SH-SY5Y (cell line): ENCODE results near the gene ACER3.

Experiments
- GATA2 ChIP-seq: IDR thresholded peaks from 2 replicates; pipeline ENCODE4 v1.6.1; 2011; ENCODE audit warnings: mild to moderate bottlenecking, low read depth, low read length
- GATA3 ChIP-seq: IDR thresholded peaks from 2 replicates; pipeline ENCODE4 v1.6.1; 2011; ENCODE audit warnings: low read depth, mild to moderate bottlenecking, low read length, moderate library complexity

Gene ACER3

DNA sequence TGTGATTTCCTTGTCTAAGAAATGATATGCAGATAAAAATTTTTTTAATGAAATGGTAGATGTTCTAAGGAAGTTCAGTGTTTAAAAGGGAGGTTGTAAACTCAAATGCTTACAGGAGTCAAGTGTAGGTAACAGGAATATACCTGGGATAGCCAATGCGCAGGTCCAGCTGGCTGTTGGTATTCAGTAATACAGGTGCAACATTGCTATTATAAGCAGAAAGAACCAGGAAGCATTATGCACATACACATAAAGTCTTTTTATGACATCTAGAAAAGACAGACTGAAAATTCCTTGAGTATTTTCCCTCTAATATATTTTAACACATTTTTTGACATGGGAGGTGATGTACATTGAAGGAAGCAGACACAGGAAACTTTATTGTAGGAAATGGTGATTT, 129.9 kb downstream of the ACER3 start:
- TF ChIP-seq GATA2 (no peak), GATA3 (no peak)

GRCh38 chr11:76995081-76995576, 134.4 kb downstream of the ACER3 start:
- TF ChIP-seq GATA3 (no peak), GATA2 (no peak)

DNA sequence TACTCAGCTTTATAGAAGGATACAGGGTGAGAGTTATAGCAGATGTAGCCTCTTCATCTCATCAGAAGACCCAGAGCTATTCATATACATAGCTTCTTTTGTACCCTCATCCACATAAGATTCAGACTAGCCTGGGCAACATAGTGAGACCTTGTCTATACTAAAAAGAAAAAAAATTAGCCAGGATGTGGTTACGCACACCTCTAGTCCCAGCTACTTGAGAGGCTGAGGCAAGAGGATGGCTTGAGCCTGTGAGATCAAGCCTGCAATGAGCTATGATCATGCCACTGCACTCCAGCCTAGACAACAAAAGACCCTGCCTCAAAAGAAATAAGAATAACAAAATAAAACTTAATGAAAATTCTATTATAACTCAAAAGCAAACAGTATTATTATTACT, 136.8 kb downstream of the ACER3 start:
- TF ChIP-seq GATA2 (no peak), GATA3 (no peak)

DNA sequence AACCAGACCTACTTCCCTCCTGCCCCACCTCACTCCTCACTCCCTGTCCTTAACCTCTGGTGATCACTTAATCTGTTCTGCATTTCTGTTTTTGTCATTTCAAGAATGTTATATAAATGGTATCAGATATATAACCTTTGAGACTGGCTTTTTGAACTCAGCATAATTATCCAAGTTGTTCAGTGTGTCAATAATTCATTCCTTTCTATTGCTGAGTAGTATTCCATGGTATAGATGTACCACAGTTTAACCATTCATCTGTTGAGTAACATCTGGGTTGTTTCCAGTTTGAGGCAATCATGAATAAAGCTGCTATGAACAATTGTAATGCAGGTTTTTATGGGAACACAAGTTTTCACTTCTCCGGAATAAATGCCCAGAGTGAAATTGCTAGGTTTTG, 138.9 kb downstream of the ACER3 start:
- TF ChIP-seq GATA2 (no peak), GATA3 (no peak)

DNA sequence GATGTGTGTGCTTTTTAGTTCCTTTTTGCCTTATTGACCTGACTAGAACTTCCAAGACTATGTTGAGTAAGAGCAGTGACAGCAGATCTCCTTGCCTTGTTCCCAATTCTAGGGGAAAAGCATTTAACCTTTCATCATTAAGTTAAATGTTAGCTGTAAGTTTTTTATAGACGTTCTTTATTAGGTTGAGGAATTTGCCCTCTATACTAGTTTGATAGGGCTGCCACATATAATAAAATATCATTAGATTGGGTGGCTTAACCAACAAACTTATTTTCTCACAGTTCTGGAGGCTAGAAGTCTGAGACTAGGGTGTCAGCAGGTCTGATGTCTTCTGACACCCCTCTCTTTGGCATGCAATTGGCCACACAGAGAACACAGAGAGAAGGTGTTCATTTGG, 140.9 kb downstream of the ACER3 start:
- TF ChIP-seq GATA2 (no peak), GATA3 (no peak)

- no peak for TF ChIP-seq GATA3
- no peak for TF ChIP-seq GATA2
Observed at GRCh38 chr11:77002776-77003175, 142.1 kb downstream of the ACER3 start.

GRCh38 chr11:77003963-77004362, 143.2 kb downstream of the ACER3 start:
- TF ChIP-seq GATA2 (no peak), GATA3 (no peak)

DNA sequence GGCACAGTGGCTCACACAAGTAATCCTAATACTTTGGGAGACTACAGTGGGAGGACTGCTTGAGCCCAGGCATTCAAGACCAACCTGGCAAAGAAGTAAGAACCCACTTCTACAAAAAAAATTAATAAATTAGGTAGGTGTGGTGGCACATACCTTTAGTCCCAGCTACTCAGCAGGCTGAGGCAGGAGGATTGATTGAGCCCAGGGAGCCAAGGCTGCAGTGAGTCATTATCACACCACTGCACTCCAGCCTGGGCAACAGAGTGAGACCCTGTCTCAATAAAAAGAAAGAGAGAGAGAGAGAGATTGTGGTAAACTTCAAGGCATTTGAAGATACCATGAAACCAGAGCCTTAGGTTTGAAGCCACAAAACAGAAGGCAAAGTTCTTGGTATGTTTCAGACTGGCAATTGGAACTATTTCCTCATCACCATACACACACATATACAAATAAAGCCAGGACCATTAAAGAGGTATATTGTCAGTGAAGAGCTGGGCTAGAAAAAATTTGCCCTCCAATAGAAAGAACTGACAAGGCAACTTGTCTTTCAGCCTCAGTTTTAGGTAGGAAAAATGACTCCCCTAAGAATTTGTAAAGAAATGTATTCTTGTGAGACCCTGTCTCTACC, 148.9 kb downstream of the ACER3 start:
- TF ChIP-seq GATA2 (no peak), GATA3 (no peak)

GRCh38 chr11:77014669-77015068, 154.0 kb downstream of the ACER3 start:
- no peak for TF ChIP-seq GATA3
- TF ChIP-seq GATA2: no peak

GRCh38 chr11:77019976-77020595, 159.4 kb downstream of the ACER3 start:
- no peak for TF ChIP-seq GATA3
- TF ChIP-seq GATA2: no peak

GRCh38 chr11:77020734-77021133, 160.0 kb downstream of the ACER3 start:
- TF ChIP-seq GATA2 (no peak), GATA3 (no peak)

- TF ChIP-seq GATA2: no peak
- no peak for TF ChIP-seq GATA3
Observed at GRCh38 chr11:77024745-77025144, 164.0 kb downstream of the ACER3 start.

GRCh38 chr11:77026221-77026620, 165.5 kb downstream of the ACER3 start:
- no peak for TF ChIP-seq GATA3
- no peak for TF ChIP-seq GATA2

GRCh38 chr11:77026743-77027142, 166.0 kb downstream of the ACER3 start:
- TF ChIP-seq GATA3 (no peak), GATA2 (no peak)

- TF ChIP-seq GATA3 (no peak), GATA2 (no peak)
Observed at GRCh38 chr11:77027275-77027674, 166.6 kb downstream of the ACER3 start.

DNA sequence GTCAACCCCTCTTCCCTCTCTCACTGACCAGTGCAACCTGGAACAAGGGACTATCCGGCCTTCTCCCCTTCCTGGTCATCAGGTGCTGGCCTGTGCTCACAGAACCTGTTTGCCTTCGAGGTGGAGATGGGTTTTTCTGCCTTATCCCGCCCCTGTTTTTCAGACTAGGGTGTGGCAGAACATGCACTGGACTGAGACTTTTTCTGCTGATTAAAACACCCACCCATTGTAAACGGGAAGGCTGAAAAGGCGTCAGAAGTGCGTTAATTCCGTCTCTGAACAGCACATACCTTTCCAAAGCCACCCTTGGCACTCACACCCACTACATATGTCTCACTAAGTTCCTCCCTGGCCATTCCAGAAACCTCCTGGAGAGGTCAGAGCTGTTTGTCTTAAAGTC, 169.1 kb downstream of the ACER3 start:
- no peak for TF ChIP-seq GATA3
- TF ChIP-seq GATA2: no peak
